PFSK-1 (cell line): ENCODE data around the gene EXOSC5.

ENCODE experiments used
- POLR2AphosphoS5 ChIP-seq: IDR thresholded peaks from 2 replicates; pipeline ENCODE4 v1.6.1; 2012; ENCODE audit warnings: low read depth, mild to moderate bottlenecking, control low read depth, low read length, moderate library complexity
- REST ChIP-seq, 2 experiments: IDR thresholded peaks; 2 replicates each; pipeline versions ENCODE4 v1.6.1 to v1.8.0; 2011 to 2012; ENCODE audit warnings: low read depth in 2 of 2, low read length in 2 of 2, control low read depth in 1 of 2, inconsistent platforms in 1 of 2, mild to moderate bottlenecking in 1 of 2, moderate library complexity in 1 of 2; ENCODE audit not compliant: insufficient read depth in 1 of 2
- SIN3A ChIP-seq: IDR thresholded peaks from 2 replicates; pipeline ENCODE4 v1.6.1; 2012; ENCODE audit warnings: mild to moderate bottlenecking, low read length, moderate library complexity, borderline replicate concordance; ENCODE audit not compliant: insufficient read depth
- TAF1 ChIP-seq: IDR thresholded peaks from 2 replicates; pipeline ENCODE4 v1.6.1; 2012; ENCODE audit warnings: low read length, control low read depth, borderline replicate concordance; ENCODE audit not compliant: insufficient read depth

GRCh38 chr19:41395355-41395754, 1.8 kb downstream of the EXOSC5 start:
- TF ChIP-seq POLR2AphosphoS5 (no peak), REST (IDR thresholded peaks at IDR 0.05; ENCODE audit: insufficient read depth in 1 of 2, low read depth in 2 of 2, low read length in 2 of 2) (no peak), TAF1 (no peak), SIN3A (no peak)
